Endothelial cell (in vitro differentiated cells): ENCODE results near the gene HSPD1. TPM values are rescaled to one million over a fixed set of nuclear protein-coding genes. Genes with fewer than 3 reads are reported as not detected.

ENCODE experiments used
- DNase-seq: peaks from one replicate; pipeline ENCODE4 v3.0.0; 2021; ENCODE audit warnings: low spot score
- H3K27ac Mint-ChIP-seq: one replicate; pipeline ENCODE4 v1.8.0; 2021; ENCODE audit warnings: mixed read lengths, inconsistent platforms; ENCODE audit not compliant: unreplicated experiment
- H3K27me3 Mint-ChIP-seq: one replicate; pipeline ENCODE4 v1.8.0; 2021; ENCODE audit warnings: mild to moderate bottlenecking, moderate library complexity, mixed read lengths, inconsistent platforms; ENCODE audit not compliant: unreplicated experiment
- H3K36me3 Mint-ChIP-seq: one replicate; pipeline ENCODE4 v1.8.0; 2021; ENCODE audit warnings: mild to moderate bottlenecking, low read depth, mixed read lengths, inconsistent platforms; ENCODE audit not compliant: unreplicated experiment
- H3K4me1 Mint-ChIP-seq: one replicate; pipeline ENCODE4 v1.8.0; 2021; ENCODE audit warnings: mild to moderate bottlenecking, mixed read lengths, inconsistent platforms; ENCODE audit not compliant: unreplicated experiment
- H3K4me3 Mint-ChIP-seq: one replicate; pipeline ENCODE4 v1.8.0; 2021; ENCODE audit warnings: mild to moderate bottlenecking, mixed read lengths, inconsistent platforms; ENCODE audit not compliant: unreplicated experiment
- H3K9me3 Mint-ChIP-seq: one replicate; pipeline ENCODE4 v1.8.0; 2021; ENCODE audit warnings: mixed read lengths, inconsistent platforms; ENCODE audit not compliant: unreplicated experiment
- CTCF ChIP-seq: fragments of 200-600 bp; sonication (generic); IDR thresholded peaks from one replicate; pipeline ENCODE4 v1.5.0; 2021; ENCODE audit warnings: antibody characterized with exemption; ENCODE audit not compliant: unreplicated experiment
- total RNA-seq: library from RNA; stranded (reverse); fragmentation: NEBNext Ultra II Directional; extraction: Animal tissue kit (Norgen Biotek cat#: 25700); gene quantifications from one replicate; pipeline ENCODE4 v1.2.1, GENCODE V29; 2021; ENCODE audit not compliant: unreplicated experiment

Gene HSPD1
- total RNA-seq, 1 donor from 2014 or later, result 212 TPM

GRCh38 chr2:197446844-197447243, 52.8 kb downstream of the HSPD1 start:
- Mint-ChIP-seq H3K27ac (no peak overlapping the region), H3K9me3 (no peaks in the 10 kb centered on the region), H3K4me1 (peaks cover 20% of the 10 kb centered on the region), H3K36me3 (no peaks in the 10 kb centered on the region), H3K27me3 (peaks cover 4% of the 10 kb centered on the region), H3K4me3 (no peak overlapping the region)
- no peak for TF ChIP-seq CTCF
- DNase-seq, result no peak

DNA sequence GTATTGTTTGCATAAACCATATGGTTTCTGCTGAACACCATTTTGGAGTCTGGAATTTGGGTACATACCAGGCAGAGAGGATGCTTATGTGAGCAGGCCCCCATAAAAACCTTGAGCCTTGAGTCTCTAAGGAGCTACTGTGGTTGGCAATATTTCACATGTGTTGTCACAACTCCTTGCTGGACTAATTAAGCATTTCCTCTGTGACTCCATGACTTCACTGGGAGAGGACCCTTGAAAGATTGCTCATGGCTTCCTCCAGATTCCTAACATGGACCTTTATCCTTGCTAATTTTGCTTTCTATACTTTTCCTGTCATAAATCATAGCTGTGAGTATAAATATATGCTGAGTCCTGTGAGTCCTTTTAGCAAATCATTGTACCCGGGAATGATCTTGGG, 53.9 kb downstream of the HSPD1 start:
- H3K4me1 Mint-ChIP-seq, result peaks cover 18% of the 10 kb centered on the region
- no peaks in the 10 kb centered on the region for H3K36me3 Mint-ChIP-seq
- no peak for DNase-seq
- no peak overlapping the region for H3K4me3 Mint-ChIP-seq
- H3K9me3 Mint-ChIP-seq, result no peaks in the 10 kb centered on the region
- H3K27me3 Mint-ChIP-seq, result peaks cover 2% of the 10 kb centered on the region
- H3K27ac Mint-ChIP-seq, result no peak overlapping the region
- no peak for TF ChIP-seq CTCF

DNA sequence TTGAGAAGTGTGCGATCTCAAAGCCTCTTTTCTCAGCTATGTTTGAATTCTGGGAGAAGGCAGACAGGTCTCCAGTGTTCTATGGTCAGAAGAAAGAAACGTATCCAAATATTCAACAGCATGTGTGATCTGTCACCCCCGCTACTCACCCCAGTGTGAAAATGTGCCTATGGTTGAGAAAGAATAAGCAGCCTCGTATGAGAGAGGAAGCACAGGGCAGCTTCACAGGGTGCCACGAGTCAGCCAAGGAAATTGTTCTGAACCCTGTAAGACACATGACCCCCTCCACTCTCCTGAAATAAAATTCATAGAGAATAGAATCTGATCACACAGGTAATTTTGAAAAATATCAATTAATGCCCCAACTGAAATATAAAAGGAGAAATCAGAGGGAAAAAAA, 56.8 kb downstream of the HSPD1 start:
- H3K27me3 Mint-ChIP-seq, result peaks cover 2% of the 10 kb centered on the region
- no peaks in the 10 kb centered on the region for H3K9me3 Mint-ChIP-seq
- no peak for DNase-seq
- H3K4me1 Mint-ChIP-seq, result peaks cover 18% of the 10 kb centered on the region
- no peaks in the 10 kb centered on the region for H3K36me3 Mint-ChIP-seq
- no peak for TF ChIP-seq CTCF
- H3K4me3 Mint-ChIP-seq, result no peak overlapping the region
- H3K27ac Mint-ChIP-seq, result peak overlapping the region; percentile 95

DNA sequence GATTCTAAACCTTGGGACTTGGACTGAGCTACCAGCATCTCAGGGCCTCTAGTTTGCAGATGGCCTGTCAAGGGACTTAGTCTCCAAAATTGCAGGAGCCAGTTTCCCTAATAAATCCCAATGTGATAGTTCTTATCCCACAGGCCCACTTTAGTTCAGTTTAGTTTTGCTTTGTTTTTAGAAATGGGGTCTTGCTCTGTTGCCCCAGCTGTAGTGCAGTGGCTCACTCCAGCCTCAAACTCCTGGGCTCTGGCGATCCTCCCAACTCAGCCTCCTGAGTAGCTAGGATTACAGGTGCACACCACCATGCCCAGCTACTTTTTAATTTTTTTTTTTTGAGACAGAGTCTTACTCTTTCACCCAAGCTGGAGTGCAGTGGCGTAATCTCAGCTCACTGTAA, 62.3 kb downstream of the HSPD1 start:
- no peak for DNase-seq
- Mint-ChIP-seq H3K27me3 (peaks cover 9% of the 10 kb centered on the region), H3K27ac (no peak overlapping the region), H3K4me3 (no peak overlapping the region), H3K36me3 (peaks cover 4% of the 10 kb centered on the region), H3K4me1 (peaks cover 26% of the 10 kb centered on the region), H3K9me3 (no peaks in the 10 kb centered on the region)
- no peak for TF ChIP-seq CTCF

Other genes with a start within 250 kb of the HSPD1 start
- 8.1 TPM for gene ANKRD44, start 189.1 kb downstream of the HSPD1 start, total RNA-seq
- 401 TPM for gene SF3B1, start 64.8 kb downstream of the HSPD1 start, total RNA-seq
- gene COQ10B, start 46.3 kb downstream of the HSPD1 start, total RNA-seq, result 22.1 TPM
- 73.6 TPM for gene HSPE1, start 539 bp upstream of the HSPD1 start, total RNA-seq
- gene MOB4, start 16.2 kb upstream of the HSPD1 start, total RNA-seq, result 31.0 TPM
- gene RFTN2, start 175.7 kb upstream of the HSPD1 start, total RNA-seq, result 27.2 TPM
- gene MARS2, start 205.5 kb upstream of the HSPD1 start, total RNA-seq, result 13.5 TPM